NCI-H2227 (cell line): Measurements from ENCODE around the gene MVD.

Source experiments
- DNase-seq: peaks from one replicate; lab custom pipeline; 2025; ENCODE audit not compliant: unreplicated experiment; lab: John Stamatoyannopoulos, UW

MVD gene

GRCh38 chr16:88642881-88643643, 19.8 kb downstream of the MVD start:
- no peak for DNase-seq

GRCh38 chr16:88640498-88641247, 22.2 kb downstream of the MVD start:
- no peak for DNase-seq

GRCh38 chr16:88640039-88640495, 22.8 kb downstream of the MVD start:
- DNase-seq = no peak

GRCh38 chr16:88639231-88640038, 23.5 kb downstream of the MVD start:
- DNase-seq = no peak

- no peak for DNase-seq
Measured at GRCh38 chr16:88638323-88639230, 24.3 kb downstream of the MVD start, which contains the start of gene IL17C. IL17C (plus strand) TSS chr16:88638572; CDS start chr16:88638642, 70 bp downstream.

- no peak for DNase-seq
Measured at GRCh38 chr16:88636488-88637265, 26.2 kb downstream of the MVD start.

GRCh38 chr16:88635671-88636319, 27.1 kb downstream of the MVD start:
- no peak for DNase-seq

GRCh38 chr16:88634994-88635670, 27.8 kb downstream of the MVD start:
- no peak for DNase-seq

GRCh38 chr16:88634141-88634993, 28.5 kb downstream of the MVD start:
- no peak for DNase-seq

- DNase-seq = no peak
Measured at GRCh38 chr16:88633684-88634140, 29.2 kb downstream of the MVD start.

- no peak for DNase-seq
Measured at GRCh38 chr16:88632587-88632930, 30.3 kb downstream of the MVD start.

- DNase-seq = no peak
Measured at GRCh38 chr16:88631920-88632586, 30.8 kb downstream of the MVD start.

- no peak for DNase-seq
Measured at GRCh38 chr16:88631384-88631783, 31.5 kb downstream of the MVD start.

- DNase-seq = no peak
Measured at GRCh38 chr16:88630941-88631340, 31.9 kb downstream of the MVD start.

GRCh38 chr16:88630433-88630832, 32.5 kb downstream of the MVD start:
- DNase-seq = no peak

GRCh38 chr16:88629835-88630234, 33.1 kb downstream of the MVD start:
- DNase-seq = no peak

GRCh38 chr16:88628512-88628974, 34.3 kb downstream of the MVD start:
- peak; percentile 14 for DNase-seq
